Occipital lobe (tissue), 1 donor: ENCODE measurements around the gene ZNF274. TPM values are rescaled to one million over a fixed set of nuclear protein-coding genes. Genes with fewer than 3 reads are reported as not detected.

Experiments
- total RNA-seq: library from RNA; depleted of rRNA; stranded (reverse); fragments of >200 nt; gene quantifications from one replicate; pipeline ENCODE4 v1.2.3, GENCODE V29; 2014

The ZNF274 gene
- total RNA-seq, 1 donor from 2014 or later = 25.1 TPM

Other genes starting within 250 kb of the ZNF274 start
- 64.3 TPM for gene ZNF418, start 247.7 kb upstream of the ZNF274 start, total RNA-seq
- gene ZNF256, start 235.4 kb upstream of the ZNF274 start, total RNA-seq = 15.6 TPM
- not detected for gene C19orf18, start 208.5 kb upstream of the ZNF274 start, total RNA-seq
- gene ZNF606, start 180.2 kb upstream of the ZNF274 start, total RNA-seq = 57.1 TPM
- 0.62 TPM for gene ZSCAN1, start 149.0 kb upstream of the ZNF274 start, total RNA-seq
- 13.4 TPM for gene ZNF135, start 123.8 kb upstream of the ZNF274 start, total RNA-seq
- 87.0 TPM for gene ZSCAN18, start 84.8 kb upstream of the ZNF274 start, total RNA-seq
- 28.4 TPM for gene ZNF329, start 32.3 kb upstream of the ZNF274 start, total RNA-seq
- gene ZNF544, start 45.9 kb downstream of the ZNF274 start, total RNA-seq = 63.8 TPM
- gene ZNF8, start 95.9 kb downstream of the ZNF274 start, total RNA-seq = 17.2 TPM
- 20.6 TPM for gene ERVK3-1, start 122.3 kb downstream of the ZNF274 start, total RNA-seq
- 3.0 TPM for gene ZSCAN22, start 143.9 kb downstream of the ZNF274 start, total RNA-seq
- 0.94 TPM for gene A1BG, start 170.4 kb downstream of the ZNF274 start, total RNA-seq
- 5.9 TPM for gene ZNF497, start 179.7 kb downstream of the ZNF274 start, total RNA-seq
- gene ZNF837, start 198.0 kb downstream of the ZNF274 start, total RNA-seq = 0.94 TPM
- 1,568 TPM for gene RPS5, start 204.2 kb downstream of the ZNF274 start, total RNA-seq
- gene RNF225, start 212.6 kb downstream of the ZNF274 start, total RNA-seq = not detected
- gene ZNF584, start 225.6 kb downstream of the ZNF274 start, total RNA-seq = 14.3 TPM